ENCODE results near the gene WDR81. TPM values are rescaled to one million over a fixed set of nuclear protein-coding genes. Genes with fewer than 3 reads are reported as not detected.

The WDR81 gene
- total RNA-seq, 1 donor from 2014 or later = 13.2 TPM

- TF ChIP-seq CTCF (conservative IDR thresholded peaks at IDR 0.05) = no peak
- Mint-ChIP-seq H3K4me3 (no peak overlapping the region), H3K9me3 (no peaks in the 10 kb centered on the region), H3K36me3 (ENCODE audit: low read depth) (no peaks in the 10 kb centered on the region), H3K27me3 (ENCODE audit: low read depth) (peaks cover 4% of the 10 kb centered on the region), H3K4me1 (peaks cover 11% of the 10 kb centered on the region), H3K27ac (ENCODE audit: unreplicated experiment) (no peak overlapping the region)
- DNase-seq (ENCODE audit: low read depth, low spot score) = no peak
Measured at GRCh38 chr17:1773696-1774181, 49.2 kb downstream of the WDR81 start.

- TF ChIP-seq CTCF (conservative IDR thresholded peaks at IDR 0.05) = no peak
- no peak for DNase-seq (ENCODE audit: low read depth, low spot score)
- Mint-ChIP-seq H3K4me1 (peaks cover 7% of the 10 kb centered on the region), H3K27me3 (ENCODE audit: low read depth) (peaks cover under 1% of the 10 kb centered on the region), H3K27ac (ENCODE audit: unreplicated experiment) (no peak overlapping the region), H3K4me3 (no peak overlapping the region), H3K9me3 (no peaks in the 10 kb centered on the region), H3K36me3 (ENCODE audit: low read depth) (no peaks in the 10 kb centered on the region)
Measured at GRCh38 chr17:1774390-1775176, 50.1 kb downstream of the WDR81 start.

GRCh38 chr17:1776328-1776727 is 51.8 kb downstream of the WDR81 start:
- Mint-ChIP-seq H3K27ac (ENCODE audit: unreplicated experiment) (no peak overlapping the region), H3K9me3 (no peaks in the 10 kb centered on the region), H3K4me3 (no peak overlapping the region), H3K4me1 (no peaks in the 10 kb centered on the region), H3K27me3 (ENCODE audit: low read depth) (no peaks in the 10 kb centered on the region), H3K36me3 (ENCODE audit: low read depth) (no peaks in the 10 kb centered on the region)
- DNase-seq (ENCODE audit: low read depth, low spot score) = no peak
- no peak for TF ChIP-seq CTCF (conservative IDR thresholded peaks at IDR 0.05)

GRCh38 chr17:1776857-1777256 is 52.4 kb downstream of the WDR81 start:
- Mint-ChIP-seq H3K4me1 (no peaks in the 10 kb centered on the region), H3K36me3 (ENCODE audit: low read depth) (no peaks in the 10 kb centered on the region), H3K4me3 (no peak overlapping the region), H3K27ac (ENCODE audit: unreplicated experiment) (no peak overlapping the region), H3K9me3 (no peaks in the 10 kb centered on the region), H3K27me3 (ENCODE audit: low read depth) (no peaks in the 10 kb centered on the region)
- DNase-seq (ENCODE audit: low read depth, low spot score) = no peak
- TF ChIP-seq CTCF (conservative IDR thresholded peaks at IDR 0.05) = no peak

GRCh38 chr17:1779571-1780131 is 55.1 kb downstream of the WDR81 start:
- Mint-ChIP-seq H3K4me1 (peaks cover 3% of the 10 kb centered on the region), H3K27ac (ENCODE audit: unreplicated experiment) (no peak overlapping the region), H3K27me3 (ENCODE audit: low read depth) (no peaks in the 10 kb centered on the region), H3K4me3 (no peak overlapping the region), H3K36me3 (ENCODE audit: low read depth) (peaks cover 4% of the 10 kb centered on the region), H3K9me3 (no peaks in the 10 kb centered on the region)
- DNase-seq (ENCODE audit: low read depth, low spot score) = no peak
- no peak for TF ChIP-seq CTCF (conservative IDR thresholded peaks at IDR 0.05)

All from neural crest cell (in vitro differentiated cells).